Measurements from ENCODE around the gene MED15.

The MED15 gene

DNA sequence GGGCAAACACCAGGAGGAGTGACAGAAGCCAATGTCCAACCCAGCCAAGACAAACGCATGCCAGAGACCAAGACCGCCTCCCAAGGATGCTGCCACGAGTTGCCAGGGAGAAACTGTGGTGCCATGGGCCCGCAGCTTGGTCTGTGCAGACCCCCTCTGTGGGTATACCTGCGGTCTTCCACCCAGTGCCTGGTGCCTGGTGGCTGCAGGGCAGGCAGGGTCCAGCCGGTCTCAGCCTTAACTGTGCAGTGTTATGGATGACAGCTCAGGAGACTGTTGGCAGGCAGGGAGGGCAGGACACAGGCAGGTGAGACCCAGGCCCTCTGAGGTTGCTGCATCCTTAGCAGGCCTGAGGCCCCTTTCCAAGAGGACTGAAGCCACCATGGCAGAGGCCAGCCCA, 97.9 kb downstream of the MED15 start:
- no peaks in the 10 kb centered on the region for H3K9me3 ChIP-seq (ENCODE audit: control insufficient read depth in 1 of 2, low read length in 2 of 2)
- H3K27ac ChIP-seq (ENCODE audit: low read length): no peak overlapping the region
- no peaks in the 10 kb centered on the region for H3K27me3 ChIP-seq (ENCODE audit: low read depth, low read length)
- no peaks in the 10 kb centered on the region for H3K36me3 ChIP-seq (ENCODE audit: control insufficient read depth in 1 of 2, insufficient read depth in 2 of 2, low read length in 2 of 2)
- no peaks in the 10 kb centered on the region for H3K4me1 ChIP-seq (ENCODE audit: control insufficient read depth in 1 of 2, insufficient read depth in 2 of 2, low read length in 2 of 2)
- H3K4me3 ChIP-seq (ENCODE audit: low read depth in 1 of 2, low read length in 2 of 2): no peak overlapping the region

DNA sequence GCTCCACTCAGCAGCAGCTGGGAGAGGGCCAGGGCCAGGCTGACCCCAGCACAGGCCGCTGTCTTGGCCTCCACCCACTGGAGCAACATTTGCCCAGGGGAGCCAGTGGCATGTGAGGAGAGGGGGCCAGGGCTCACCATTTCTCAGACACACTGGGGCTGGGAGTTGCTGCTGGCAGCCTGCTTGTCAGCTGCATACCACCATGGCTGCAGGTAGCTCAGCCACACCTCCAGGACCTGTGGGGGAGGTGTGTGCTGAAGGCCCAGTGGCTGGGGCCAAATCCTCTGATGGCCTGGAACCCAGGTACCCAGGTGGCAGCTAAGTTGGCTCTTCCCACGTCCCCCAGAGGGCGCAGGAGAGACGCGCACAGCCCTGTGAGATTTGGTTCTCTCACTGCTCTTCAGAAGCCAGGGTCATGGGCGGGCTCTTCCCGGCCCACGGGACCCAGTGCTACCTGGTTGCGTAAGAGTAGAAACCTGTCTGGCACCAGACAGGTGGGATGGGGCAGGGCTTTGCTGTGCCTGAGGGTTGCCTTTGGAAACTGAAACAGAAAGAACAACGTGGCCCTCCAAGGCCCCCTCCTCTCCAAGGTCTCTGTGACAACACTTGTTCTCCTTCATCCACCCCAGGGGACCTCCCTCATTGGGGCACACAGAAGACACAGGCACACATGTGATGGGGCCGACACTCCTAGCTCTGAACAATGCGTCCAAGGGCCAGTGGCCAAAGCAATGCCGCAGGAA, 98.8 kb downstream of the MED15 start:
- Histone ChIP-seq H3K4me3 (ENCODE audit: low read depth in 1 of 2, low read length in 2 of 2) (no peak overlapping the region), H3K4me1 (ENCODE audit: control insufficient read depth in 1 of 2, insufficient read depth in 2 of 2, low read length in 2 of 2) (no peaks in the 10 kb centered on the region), H3K9me3 (ENCODE audit: control insufficient read depth in 1 of 2, low read length in 2 of 2) (no peaks in the 10 kb centered on the region), H3K36me3 (ENCODE audit: control insufficient read depth in 1 of 2, insufficient read depth in 2 of 2, low read length in 2 of 2) (no peaks in the 10 kb centered on the region), H3K27me3 (ENCODE audit: low read depth, low read length) (no peaks in the 10 kb centered on the region), H3K27ac (ENCODE audit: low read length) (no peak overlapping the region)

DNA sequence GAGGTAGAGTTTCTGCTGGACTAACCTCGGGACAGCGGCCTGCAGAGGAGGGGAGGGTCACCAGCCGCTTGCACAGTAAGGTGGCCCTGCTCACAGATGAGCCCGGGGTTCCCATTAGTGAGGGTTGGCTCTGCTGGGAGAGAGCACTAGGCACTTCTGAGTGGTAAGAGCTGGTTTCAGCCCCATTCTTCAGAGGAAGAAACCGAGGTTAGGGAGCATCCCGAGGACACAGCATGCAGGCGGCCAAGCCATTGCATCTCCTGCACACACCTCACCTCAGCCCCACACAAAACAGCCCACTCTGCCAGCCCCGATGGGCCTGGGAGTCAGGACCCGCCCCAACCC, 99.3 kb downstream of the MED15 start:
- Histone ChIP-seq H3K4me3 (ENCODE audit: low read depth in 1 of 2, low read length in 2 of 2) (no peak overlapping the region), H3K27ac (ENCODE audit: low read length) (no peak overlapping the region), H3K4me1 (ENCODE audit: control insufficient read depth in 1 of 2, insufficient read depth in 2 of 2, low read length in 2 of 2) (no peaks in the 10 kb centered on the region), H3K9me3 (ENCODE audit: control insufficient read depth in 1 of 2, low read length in 2 of 2) (no peaks in the 10 kb centered on the region), H3K27me3 (ENCODE audit: low read depth, low read length) (no peaks in the 10 kb centered on the region), H3K36me3 (ENCODE audit: control insufficient read depth in 1 of 2, insufficient read depth in 2 of 2, low read length in 2 of 2) (no peaks in the 10 kb centered on the region)

DNA sequence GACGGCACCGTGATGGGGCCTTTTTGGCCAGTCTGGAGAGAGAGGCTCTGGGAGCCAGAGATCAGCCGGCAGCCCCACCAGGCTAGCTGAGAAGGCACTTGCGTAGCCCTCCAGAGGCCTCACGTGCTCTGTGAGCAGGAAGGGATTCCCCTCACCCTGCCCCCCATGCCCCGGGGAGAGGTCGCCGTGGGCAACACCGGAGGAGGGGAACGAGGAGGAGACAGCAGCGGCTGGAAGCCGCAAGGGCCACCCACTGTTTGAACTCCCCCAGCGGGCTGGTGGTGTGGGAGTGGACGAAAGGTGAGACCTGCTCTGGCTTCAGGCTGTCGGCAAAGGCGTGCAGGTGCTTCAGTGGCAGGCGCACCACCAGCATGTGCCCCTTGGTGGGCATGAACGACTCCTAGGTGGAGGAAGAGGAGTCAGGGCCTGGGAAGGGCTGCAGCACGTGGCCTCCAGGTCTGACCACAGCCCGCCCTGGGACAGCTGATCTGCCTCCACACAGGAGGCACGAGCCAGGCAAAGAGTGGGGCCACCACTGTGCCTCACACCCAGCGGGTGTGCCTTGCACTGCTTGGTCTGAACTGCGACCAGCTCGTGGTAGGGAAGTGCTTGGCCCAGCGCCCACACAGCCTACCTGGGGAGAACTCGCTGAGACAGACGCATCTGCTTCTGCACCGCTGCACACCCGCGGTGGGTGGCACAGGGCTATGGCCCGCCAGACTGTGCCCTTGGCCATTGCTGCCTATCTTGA, 99.9 kb downstream of the MED15 start:
- H3K27ac ChIP-seq (ENCODE audit: low read length): no peak overlapping the region
- no peaks in the 10 kb centered on the region for H3K36me3 ChIP-seq (ENCODE audit: control insufficient read depth in 1 of 2, insufficient read depth in 2 of 2, low read length in 2 of 2)
- no peaks in the 10 kb centered on the region for H3K27me3 ChIP-seq (ENCODE audit: low read depth, low read length)
- H3K9me3 ChIP-seq (ENCODE audit: control insufficient read depth in 1 of 2, low read length in 2 of 2): no peaks in the 10 kb centered on the region
- no peak overlapping the region for H3K4me3 ChIP-seq (ENCODE audit: low read depth in 1 of 2, low read length in 2 of 2)
- no peaks in the 10 kb centered on the region for H3K4me1 ChIP-seq (ENCODE audit: control insufficient read depth in 1 of 2, insufficient read depth in 2 of 2, low read length in 2 of 2)

- H3K4me3 ChIP-seq (ENCODE audit: low read depth in 1 of 2, low read length in 2 of 2): no peak overlapping the region
- H3K9me3 ChIP-seq (ENCODE audit: control insufficient read depth in 1 of 2, low read length in 2 of 2): no peaks in the 10 kb centered on the region
- no peaks in the 10 kb centered on the region for H3K27me3 ChIP-seq (ENCODE audit: low read depth, low read length)
- no peaks in the 10 kb centered on the region for H3K4me1 ChIP-seq (ENCODE audit: control insufficient read depth in 1 of 2, insufficient read depth in 2 of 2, low read length in 2 of 2)
- H3K36me3 ChIP-seq (ENCODE audit: control insufficient read depth in 1 of 2, insufficient read depth in 2 of 2, low read length in 2 of 2): no peaks in the 10 kb centered on the region
- H3K27ac ChIP-seq (ENCODE audit: low read length): no peak overlapping the region
Observed at GRCh38 chr22:20610243-20610686, 102.9 kb downstream of the MED15 start.

DNA sequence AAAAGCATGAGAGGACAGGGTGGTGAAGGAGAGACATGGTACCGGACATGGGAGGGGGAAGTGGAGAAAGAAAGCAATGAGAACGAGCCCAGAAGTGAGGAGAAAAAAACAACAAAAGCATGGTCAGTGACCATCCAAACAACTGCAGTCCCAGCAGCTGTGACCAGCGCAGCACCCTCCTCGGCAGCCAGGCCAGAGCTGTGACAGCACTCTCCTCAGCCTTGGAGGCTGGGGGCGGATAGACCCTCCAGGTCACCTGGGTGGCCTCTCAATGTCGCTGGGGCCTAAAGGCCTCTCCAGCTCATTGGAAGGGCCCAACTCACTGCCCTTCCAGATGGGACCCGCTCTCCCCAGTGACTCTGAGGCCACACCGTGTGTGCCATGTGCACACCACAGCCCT, 103.3 kb downstream of the MED15 start:
- no peaks in the 10 kb centered on the region for H3K4me1 ChIP-seq (ENCODE audit: control insufficient read depth in 1 of 2, insufficient read depth in 2 of 2, low read length in 2 of 2)
- H3K27ac ChIP-seq (ENCODE audit: low read length): no peak overlapping the region
- H3K36me3 ChIP-seq (ENCODE audit: control insufficient read depth in 1 of 2, insufficient read depth in 2 of 2, low read length in 2 of 2): no peaks in the 10 kb centered on the region
- no peaks in the 10 kb centered on the region for H3K27me3 ChIP-seq (ENCODE audit: low read depth, low read length)
- no peak overlapping the region for H3K4me3 ChIP-seq (ENCODE audit: low read depth in 1 of 2, low read length in 2 of 2)
- no peaks in the 10 kb centered on the region for H3K9me3 ChIP-seq (ENCODE audit: control insufficient read depth in 1 of 2, low read length in 2 of 2)

GRCh38 chr22:20611418-20611817, 104.0 kb downstream of the MED15 start:
- Histone ChIP-seq H3K36me3 (ENCODE audit: control insufficient read depth in 1 of 2, insufficient read depth in 2 of 2, low read length in 2 of 2) (no peaks in the 10 kb centered on the region), H3K4me1 (ENCODE audit: control insufficient read depth in 1 of 2, insufficient read depth in 2 of 2, low read length in 2 of 2) (no peaks in the 10 kb centered on the region), H3K27ac (ENCODE audit: low read length) (no peak overlapping the region), H3K9me3 (ENCODE audit: control insufficient read depth in 1 of 2, low read length in 2 of 2) (no peaks in the 10 kb centered on the region), H3K27me3 (ENCODE audit: low read depth, low read length) (no peaks in the 10 kb centered on the region), H3K4me3 (ENCODE audit: low read depth in 1 of 2, low read length in 2 of 2) (no peak overlapping the region)

DNA sequence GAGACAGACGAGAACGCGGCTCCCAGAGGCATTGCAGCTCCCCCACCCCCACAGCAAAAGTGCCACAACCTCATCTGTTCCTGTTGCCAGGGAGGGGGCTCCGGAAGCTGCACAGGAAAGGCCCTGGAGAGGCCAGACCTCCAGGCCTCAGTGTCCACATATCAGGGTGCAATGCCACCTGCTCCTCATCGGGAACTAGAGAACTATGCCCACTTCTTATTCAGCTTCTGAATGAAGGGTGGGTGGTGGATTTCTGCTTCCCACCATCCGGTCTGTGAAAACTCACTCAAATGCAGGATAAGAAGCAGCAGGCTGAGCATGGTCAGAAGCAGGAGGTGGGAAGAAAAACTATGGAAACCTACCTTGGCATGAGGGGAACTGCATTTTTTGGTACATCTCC, 105.9 kb downstream of the MED15 start:
- no peaks in the 10 kb centered on the region for H3K36me3 ChIP-seq (ENCODE audit: control insufficient read depth in 1 of 2, insufficient read depth in 2 of 2, low read length in 2 of 2)
- H3K27ac ChIP-seq (ENCODE audit: low read length): no peak overlapping the region

DNA sequence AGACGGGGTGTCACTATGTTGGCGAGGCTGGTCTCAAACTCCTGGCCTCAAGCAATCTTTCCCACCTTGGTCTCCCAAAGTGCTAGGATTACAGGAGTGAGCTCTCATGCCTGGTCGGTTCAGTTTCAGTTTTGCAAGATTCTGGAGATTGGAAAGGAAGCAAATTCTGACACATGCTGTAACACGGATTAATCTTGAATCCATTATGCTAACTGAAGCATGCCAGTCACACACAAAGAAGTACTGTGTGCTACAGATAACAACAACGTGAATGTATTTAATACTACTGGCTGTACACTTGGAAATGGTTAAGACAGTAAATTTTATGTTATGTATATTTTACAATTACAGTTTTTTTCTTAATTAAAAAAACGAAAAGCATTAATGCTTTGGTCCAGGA, 107.6 kb downstream of the MED15 start:
- no peaks in the 10 kb centered on the region for H3K4me1 ChIP-seq (ENCODE audit: control insufficient read depth in 1 of 2, insufficient read depth in 2 of 2, low read length in 2 of 2)
- no peaks in the 10 kb centered on the region for H3K9me3 ChIP-seq (ENCODE audit: control insufficient read depth in 1 of 2, low read length in 2 of 2)
- no peaks in the 10 kb centered on the region for H3K36me3 ChIP-seq (ENCODE audit: control insufficient read depth in 1 of 2, insufficient read depth in 2 of 2, low read length in 2 of 2)
- no peaks in the 10 kb centered on the region for H3K27me3 ChIP-seq (ENCODE audit: low read depth, low read length)
- H3K4me3 ChIP-seq (ENCODE audit: low read depth in 1 of 2, low read length in 2 of 2): no peak overlapping the region
- no peak overlapping the region for H3K27ac ChIP-seq (ENCODE audit: low read length)

More for the DNA sequence above, 105.9 kb downstream of the MED15 start:
- Histone ChIP-seq H3K4me3 (ENCODE audit: low read depth in 1 of 2, low read length in 2 of 2) (no peak overlapping the region), H3K4me1 (ENCODE audit: control insufficient read depth in 1 of 2, insufficient read depth in 2 of 2, low read length in 2 of 2) (no peaks in the 10 kb centered on the region), H3K27me3 (ENCODE audit: low read depth, low read length) (no peaks in the 10 kb centered on the region), H3K9me3 (ENCODE audit: control insufficient read depth in 1 of 2, low read length in 2 of 2) (no peaks in the 10 kb centered on the region)

- H3K36me3 ChIP-seq (ENCODE audit: control insufficient read depth in 1 of 2, insufficient read depth in 2 of 2, low read length in 2 of 2): no peaks in the 10 kb centered on the region
- H3K4me3 ChIP-seq (ENCODE audit: low read depth in 1 of 2, low read length in 2 of 2): no peak overlapping the region
- H3K27me3 ChIP-seq (ENCODE audit: low read depth, low read length): no peaks in the 10 kb centered on the region
- H3K27ac ChIP-seq (ENCODE audit: low read length): no peak overlapping the region
- no peaks in the 10 kb centered on the region for H3K4me1 ChIP-seq (ENCODE audit: control insufficient read depth in 1 of 2, insufficient read depth in 2 of 2, low read length in 2 of 2)
- H3K9me3 ChIP-seq (ENCODE audit: control insufficient read depth in 1 of 2, low read length in 2 of 2): no peaks in the 10 kb centered on the region
Observed at GRCh38 chr22:20615533-20616450, 108.4 kb downstream of the MED15 start.

DNA sequence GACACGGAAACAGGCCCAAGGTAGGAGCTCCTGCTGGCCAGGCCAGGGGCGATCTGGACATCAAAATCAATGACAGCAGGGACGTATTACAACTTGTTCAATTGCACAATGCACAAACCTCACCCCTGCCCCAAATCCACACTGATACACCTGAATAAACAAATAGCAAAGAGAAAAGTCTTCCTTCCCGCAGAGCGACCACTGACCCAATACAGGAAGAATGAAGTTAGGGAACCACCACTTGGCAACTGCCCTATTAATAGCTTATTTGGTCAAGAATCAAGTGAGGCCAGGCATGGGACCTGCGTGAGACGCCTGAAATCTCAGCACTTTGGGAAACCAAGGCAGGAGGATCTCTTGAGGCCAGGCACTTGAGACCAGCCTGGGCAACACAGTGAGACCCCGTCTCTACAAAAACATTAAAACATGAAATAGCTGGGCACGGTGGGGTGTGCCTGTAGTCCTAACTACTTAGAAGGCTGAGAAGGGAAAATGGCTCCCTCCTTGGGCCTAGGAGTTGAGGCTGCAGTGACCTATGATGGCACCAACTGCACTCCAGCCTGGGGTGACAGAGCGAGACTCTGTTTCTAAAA, 109.1 kb downstream of the MED15 start:
- H3K4me1 ChIP-seq (ENCODE audit: control insufficient read depth in 1 of 2, insufficient read depth in 2 of 2, low read length in 2 of 2): no peaks in the 10 kb centered on the region
- no peak overlapping the region for H3K27ac ChIP-seq (ENCODE audit: low read length)
- H3K36me3 ChIP-seq (ENCODE audit: control insufficient read depth in 1 of 2, insufficient read depth in 2 of 2, low read length in 2 of 2): no peaks in the 10 kb centered on the region
- H3K9me3 ChIP-seq (ENCODE audit: control insufficient read depth in 1 of 2, low read length in 2 of 2): no peaks in the 10 kb centered on the region
- H3K27me3 ChIP-seq (ENCODE audit: low read depth, low read length): no peaks in the 10 kb centered on the region
- H3K4me3 ChIP-seq (ENCODE audit: low read depth in 1 of 2, low read length in 2 of 2): no peak overlapping the region
